Sigmoid colon (tissue), 4 donors: Measurements from ENCODE around the gene RALA.

Experiments
- EP300 ChIP-seq, 4 donors: sonication (generic); formaldehyde crosslinking; IDR thresholded peaks; one replicate each; pipeline ENCODE4 v1.6.1; 2017; ENCODE audit warnings: antibody characterized with exemption in 4 of 4
- POLR2AphosphoS5 ChIP-seq, 4 donors: sonication (generic); formaldehyde crosslinking; IDR thresholded peaks; one replicate each; pipeline ENCODE4 v1.6.1; 2017; ENCODE audit warnings: antibody characterized with exemption in 4 of 4
- TF ChIP-seq, protein P1 (sequence below), 4 experiments: fragments of 450-650 bp in 3 of 4; fragments of 200-600 bp in 1 of 4; IDR thresholded peaks; one replicate each; pipeline ENCODE4 v1.5.1; 2016 to 2019; ENCODE audit warnings: antibody characterized with exemption in 4 of 4, mild to moderate bottlenecking in 3 of 4, moderate library complexity in 2 of 4

DNA sequence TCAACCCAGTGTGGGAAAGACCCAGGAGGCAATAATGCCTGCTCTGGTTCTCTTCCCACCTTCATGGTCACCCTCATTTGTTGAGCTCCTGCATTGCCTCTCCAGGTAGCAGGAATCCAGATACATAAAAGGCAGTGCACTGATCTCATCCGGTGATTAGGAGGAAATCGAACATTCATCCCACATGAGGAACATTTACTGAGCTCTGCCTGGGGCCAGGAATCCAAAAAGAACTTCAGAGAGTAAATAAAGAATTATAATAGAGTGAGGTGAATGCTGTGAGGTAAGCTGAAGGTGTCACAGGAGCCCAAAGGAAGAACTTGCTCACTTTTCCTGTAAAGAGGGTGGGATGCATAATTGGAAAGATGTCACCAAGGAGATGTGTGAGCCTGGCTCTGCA, 121.2 kb downstream of the RALA start:
- TF ChIP-seq, protein P1, sequence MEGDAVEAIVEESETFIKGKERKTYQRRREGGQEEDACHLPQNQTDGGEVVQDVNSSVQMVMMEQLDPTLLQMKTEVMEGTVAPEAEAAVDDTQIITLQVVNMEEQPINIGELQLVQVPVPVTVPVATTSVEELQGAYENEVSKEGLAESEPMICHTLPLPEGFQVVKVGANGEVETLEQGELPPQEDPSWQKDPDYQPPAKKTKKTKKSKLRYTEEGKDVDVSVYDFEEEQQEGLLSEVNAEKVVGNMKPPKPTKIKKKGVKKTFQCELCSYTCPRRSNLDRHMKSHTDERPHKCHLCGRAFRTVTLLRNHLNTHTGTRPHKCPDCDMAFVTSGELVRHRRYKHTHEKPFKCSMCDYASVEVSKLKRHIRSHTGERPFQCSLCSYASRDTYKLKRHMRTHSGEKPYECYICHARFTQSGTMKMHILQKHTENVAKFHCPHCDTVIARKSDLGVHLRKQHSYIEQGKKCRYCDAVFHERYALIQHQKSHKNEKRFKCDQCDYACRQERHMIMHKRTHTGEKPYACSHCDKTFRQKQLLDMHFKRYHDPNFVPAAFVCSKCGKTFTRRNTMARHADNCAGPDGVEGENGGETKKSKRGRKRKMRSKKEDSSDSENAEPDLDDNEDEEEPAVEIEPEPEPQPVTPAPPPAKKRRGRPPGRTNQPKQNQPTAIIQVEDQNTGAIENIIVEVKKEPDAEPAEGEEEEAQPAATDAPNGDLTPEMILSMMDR (IDR thresholded peaks at IDR 0.05), result no peak
- TF ChIP-seq EP300 (IDR thresholded peaks at IDR 0.05), result no peak
- no peak for TF ChIP-seq POLR2AphosphoS5 (IDR thresholded peaks at IDR 0.05)
